Activated B cell treated with CpG ODN at 0.5 μM for 24 hours (primary cell): ENCODE data around the gene NRXN3. TPM values are rescaled to one million over a fixed set of nuclear protein-coding genes. Genes with fewer than 3 reads are reported as not detected.

Experiments used
- ATAC-seq: fragments of 200-7000 bp; cut with Tn5 transposase; one replicate; pipeline ENCODE4 v1.10.0; 2021; ENCODE audit warnings: low read depth, mild to moderate bottlenecking, moderate library complexity
- CTCF ChIA-PET: fragments of 350-600 bp; sonication (Branson Sonifier 250); formaldehyde crosslinking; loops from one replicate; lab custom pipeline; 2021; ENCODE audit warnings: antibody characterized with exemption; lab: Charles Lee
- POLR2A ChIA-PET: fragments of 350-600 bp; sonication (Branson Sonifier 250); formaldehyde crosslinking; loops from one replicate; lab custom pipeline; 2021; ENCODE audit warnings: antibody characterized with exemption; lab: Charles Lee
- DNase-seq: peaks from one replicate; pipeline ENCODE4 v3.0.0; 2022
- H3K27ac Mint-ChIP-seq: one replicate; pipeline ENCODE4 v1.8.0; 2020; ENCODE audit warnings: mixed read lengths
- H3K27me3 Mint-ChIP-seq: one replicate; pipeline ENCODE4 v1.8.0; 2021; ENCODE audit warnings: mixed read lengths
- H3K36me3 Mint-ChIP-seq: one replicate; pipeline ENCODE4 v1.8.0; 2021; ENCODE audit warnings: low read depth, mixed read lengths
- H3K4me1 Mint-ChIP-seq: one replicate; pipeline ENCODE4 v1.8.0; 2021; ENCODE audit warnings: mixed read lengths
- H3K4me3 Mint-ChIP-seq: one replicate; pipeline ENCODE4 v1.8.0; 2020; ENCODE audit warnings: mild to moderate bottlenecking, mixed read lengths
- H3K9me3 Mint-ChIP-seq: one replicate; pipeline ENCODE4 v1.8.0; 2020; ENCODE audit warnings: mixed read lengths
- CTCF ChIP-seq: fragments of 200-600 bp; IDR thresholded peaks from one replicate; pipeline ENCODE4 v1.8.0; 2022; ENCODE audit warnings: antibody characterized with exemption, mild to moderate bottlenecking
- intact Hi-C: fragments of 100-400 bp; cut with micrococcal nuclease; formaldehyde crosslinking; loops from one replicate; pipeline ENCODE4 v1.15.1; 2024
- total RNA-seq: library from RNA; stranded (reverse); gene quantifications from 2 replicates; pipeline ENCODE4 v1.2.3, GENCODE V29; 2022

NRXN3 gene
- total RNA-seq, 1 donor from 2014 or later, result not detected

- peaks cover 3% of the 10 kb centered on the region for H3K9me3 Mint-ChIP-seq
- H3K36me3 Mint-ChIP-seq, result no peaks in the 10 kb centered on the region
- CTCF ChIA-PET, result no interaction called here
Measured at GRCh38 chr14:79179985-79180384, 1009.8 kb downstream of the NRXN3 start.

GRCh38 chr14:79180656-79181055 lies 1010.5 kb downstream of the NRXN3 start:
- no peaks in the 10 kb centered on the region for H3K27me3 Mint-ChIP-seq
- no peak overlapping the region for H3K4me3 Mint-ChIP-seq
- H3K27ac Mint-ChIP-seq, result no peak overlapping the region
- intact Hi-C loops, result no loop called here
- POLR2A ChIA-PET, result no interaction called here
- H3K4me1 Mint-ChIP-seq, result no peaks in the 10 kb centered on the region
- ATAC-seq (no peak), DNase-seq (no peak)
- CTCF ChIA-PET, result no interaction called here
- H3K9me3 Mint-ChIP-seq, result peaks cover 3% of the 10 kb centered on the region
- TF ChIP-seq CTCF, result no peak
- no peaks in the 10 kb centered on the region for H3K36me3 Mint-ChIP-seq

More at GRCh38 chr14:79179985-79180384, 1009.8 kb downstream of the NRXN3 start:
- no peak for ATAC-seq
- no peak for DNase-seq
- Mint-ChIP-seq H3K27ac (no peak overlapping the region), H3K4me3 (no peak overlapping the region), H3K27me3 (no peaks in the 10 kb centered on the region), H3K4me1 (no peaks in the 10 kb centered on the region)
- intact Hi-C loops, result no loop called here
- POLR2A ChIA-PET, result no interaction called here
- no peak for TF ChIP-seq CTCF

GRCh38 chr14:79186523-79186922 lies 1016.4 kb downstream of the NRXN3 start:
- intact Hi-C loops, result no loop called here
- H3K27me3 Mint-ChIP-seq, result no peaks in the 10 kb centered on the region
- ChIA-PET POLR2A (no interaction called here), CTCF (no interaction called here)
- H3K9me3 Mint-ChIP-seq, result no peaks in the 10 kb centered on the region
- no peak overlapping the region for H3K4me3 Mint-ChIP-seq
- H3K4me1 Mint-ChIP-seq, result no peaks in the 10 kb centered on the region
- ATAC-seq, result no peak
- TF ChIP-seq CTCF, result no peak
- no peak overlapping the region for H3K27ac Mint-ChIP-seq
- no peak for DNase-seq
- no peaks in the 10 kb centered on the region for H3K36me3 Mint-ChIP-seq

GRCh38 chr14:79193689-79194477 lies 1023.7 kb downstream of the NRXN3 start:
- Mint-ChIP-seq H3K36me3 (no peaks in the 10 kb centered on the region), H3K9me3 (peaks cover 3% of the 10 kb centered on the region), H3K27me3 (no peaks in the 10 kb centered on the region), H3K27ac (no peak overlapping the region), H3K4me3 (no peak overlapping the region), H3K4me1 (no peaks in the 10 kb centered on the region)
- POLR2A ChIA-PET, result no interaction called here
- intact Hi-C loops, result no loop called here
- ATAC-seq (no peak), DNase-seq (no peak)
- no peak for TF ChIP-seq CTCF
- CTCF ChIA-PET, result interaction anchor here (0.6 kb wide), 1 partner anchor 673 kb away, joined by 3 read pairs; no protein-coding TSS in a partner anchor

GRCh38 chr14:79196216-79196615 lies 1026.0 kb downstream of the NRXN3 start:
- ChIA-PET POLR2A (no interaction called here), CTCF (no interaction called here)
- Mint-ChIP-seq H3K36me3 (no peaks in the 10 kb centered on the region), H3K27ac (no peak overlapping the region), H3K4me1 (no peaks in the 10 kb centered on the region), H3K4me3 (no peak overlapping the region), H3K9me3 (peaks cover 3% of the 10 kb centered on the region), H3K27me3 (no peaks in the 10 kb centered on the region)
- ATAC-seq (no peak), DNase-seq (no peak)
- intact Hi-C loops, result no loop called here
- no peak for TF ChIP-seq CTCF
